Activated T-cell treated with anti-CD3 and anti-CD28 coated beads, Interleukin-2, amount 50 U/mL, for 24 hours (primary cell): ENCODE results near the gene GMCL2.

Experiments
- DNase-seq: peaks from one replicate; pipeline ENCODE4 v3.0.0-alpha.2; 2020
- H3K27ac Mint-ChIP-seq: 2 replicates; pipeline ENCODE4 v1.8.0; 2020; ENCODE audit warnings: mild to moderate bottlenecking, mixed read lengths
- H3K27me3 Mint-ChIP-seq: 2 replicates; pipeline ENCODE4 v1.8.0; 2020; ENCODE audit warnings: mixed read lengths
- H3K36me3 Mint-ChIP-seq: 2 replicates; pipeline ENCODE4 v1.8.0; 2020; ENCODE audit warnings: low read depth, mixed read lengths
- H3K4me1 Mint-ChIP-seq: 2 replicates; pipeline ENCODE4 v1.8.0; 2020; ENCODE audit warnings: low read depth, mixed read lengths
- H3K4me3 Mint-ChIP-seq: 2 replicates; pipeline ENCODE4 v1.8.0; 2020; ENCODE audit warnings: mild to moderate bottlenecking, moderate library complexity, mixed read lengths
- H3K9me3 Mint-ChIP-seq: 2 replicates; pipeline ENCODE4 v1.8.0; 2020; ENCODE audit warnings: mixed read lengths

GMCL2 gene

GRCh38 chr5:178227929-178228328 lies 40.8 kb upstream of the GMCL2 start:
- Mint-ChIP-seq H3K4me1 (peaks cover 53% of the 10 kb centered on the region), H3K36me3 (peaks cover 90% of the 10 kb centered on the region), H3K27ac (peak overlapping the region; percentile 73)

DNA sequence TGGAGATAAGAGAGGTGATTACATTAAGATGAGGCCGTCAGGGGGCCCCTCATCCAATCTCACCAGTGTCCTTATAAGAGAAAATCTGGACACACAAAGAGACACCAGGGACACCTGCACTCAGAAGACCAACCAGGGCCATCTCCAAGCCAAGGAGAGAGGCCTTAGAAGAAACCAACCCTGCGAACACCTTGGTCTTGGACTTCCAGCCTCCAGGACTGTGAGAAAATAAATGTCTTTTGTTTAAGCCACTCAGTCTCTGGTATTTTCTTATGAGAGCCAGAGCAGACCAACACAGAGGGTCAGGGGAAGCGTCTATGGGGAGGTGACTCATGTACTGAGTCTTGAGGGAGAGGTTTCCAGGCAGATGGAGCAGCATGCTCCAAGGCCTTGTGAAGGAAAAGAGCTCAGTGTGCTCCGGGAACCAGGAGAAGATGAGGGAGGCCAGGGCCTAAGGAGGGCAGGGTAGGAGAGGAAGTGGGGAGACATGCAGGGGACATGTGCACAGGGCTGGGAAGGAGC lies 40.0 kb upstream of the GMCL2 start:
- no peak overlapping the region for H3K4me3 Mint-ChIP-seq
- H3K27ac Mint-ChIP-seq, result peak overlapping the region; percentile 73
- DNase-seq, result no peak
- peaks cover 97% of the 10 kb centered on the region for H3K36me3 Mint-ChIP-seq
- H3K27me3 Mint-ChIP-seq, result no peaks in the 10 kb centered on the region
- peaks cover 52% of the 10 kb centered on the region for H3K4me1 Mint-ChIP-seq
- H3K9me3 Mint-ChIP-seq, result no peaks in the 10 kb centered on the region

More at GRCh38 chr5:178227929-178228328, 40.8 kb upstream of the GMCL2 start:
- no peaks in the 10 kb centered on the region for H3K9me3 Mint-ChIP-seq
- no peak overlapping the region for H3K4me3 Mint-ChIP-seq
- DNase-seq, result no peak
- H3K27me3 Mint-ChIP-seq, result no peaks in the 10 kb centered on the region

DNA sequence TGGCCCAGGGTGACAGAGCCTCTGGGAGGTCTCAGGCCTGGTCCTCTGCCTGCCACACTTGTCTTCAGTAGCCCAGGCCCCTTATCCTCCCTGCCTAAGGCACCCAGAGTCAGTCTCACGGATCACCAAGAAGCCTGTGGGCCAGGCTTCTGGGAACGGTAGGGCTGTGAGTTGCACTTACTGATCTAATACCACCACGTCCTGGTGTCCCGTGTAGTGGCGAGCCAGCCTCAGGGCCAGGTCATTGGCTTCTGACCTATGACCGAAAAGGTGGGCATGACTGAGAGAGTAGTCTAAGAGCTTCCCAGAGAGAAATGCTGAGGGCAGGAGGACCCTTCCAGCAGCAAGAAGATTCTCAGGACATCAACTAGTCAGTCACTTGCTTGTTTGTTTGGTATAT lies 38.0 kb upstream of the GMCL2 start:
- Mint-ChIP-seq H3K4me1 (peaks cover 49% of the 10 kb centered on the region), H3K4me3 (no peak overlapping the region)

GRCh38 chr5:178224403-178224802 lies 37.2 kb upstream of the GMCL2 start:
- H3K4me1 Mint-ChIP-seq, result peaks cover 42% of the 10 kb centered on the region
- no peak for DNase-seq
- no peak overlapping the region for H3K4me3 Mint-ChIP-seq
- peak overlapping the region; percentile 18 for H3K27ac Mint-ChIP-seq
- no peaks in the 10 kb centered on the region for H3K27me3 Mint-ChIP-seq
- H3K9me3 Mint-ChIP-seq, result no peaks in the 10 kb centered on the region
- peaks cover 99% of the 10 kb centered on the region for H3K36me3 Mint-ChIP-seq

More for the DNA sequence above, 38.0 kb upstream of the GMCL2 start:
- H3K9me3 Mint-ChIP-seq, result no peaks in the 10 kb centered on the region
- no peak for DNase-seq
- no peak overlapping the region for H3K27ac Mint-ChIP-seq
- H3K36me3 Mint-ChIP-seq, result peaks cover 99% of the 10 kb centered on the region
- H3K27me3 Mint-ChIP-seq, result no peaks in the 10 kb centered on the region

DNA sequence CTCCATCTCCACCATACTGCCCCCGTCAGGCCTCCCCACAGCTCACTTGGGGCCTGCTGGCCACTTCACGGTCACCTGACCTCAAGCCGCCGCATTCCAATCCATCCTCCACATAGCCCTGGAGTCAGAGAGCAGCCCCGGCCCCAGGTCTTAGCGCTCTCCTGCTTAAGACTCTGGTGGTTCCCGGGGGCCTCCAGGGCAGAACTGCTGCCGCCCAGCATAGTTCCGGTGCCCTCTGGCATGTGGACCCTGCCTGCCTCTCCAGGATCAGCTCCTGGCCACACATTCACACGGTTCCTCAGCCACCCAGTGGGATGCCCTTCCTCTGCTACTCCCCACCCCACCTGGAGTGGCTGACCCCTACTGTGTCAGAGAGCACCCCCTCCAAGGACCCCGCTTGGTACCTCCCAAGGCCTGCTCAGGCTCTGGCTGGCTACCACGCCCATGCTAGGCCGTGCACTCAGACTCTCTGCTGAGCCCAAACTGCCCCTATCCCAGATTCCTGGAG lies 36.7 kb upstream of the GMCL2 start:
- Mint-ChIP-seq H3K9me3 (no peaks in the 10 kb centered on the region), H3K27ac (peak overlapping the region; percentile 61), H3K36me3 (peaks cover 98% of the 10 kb centered on the region), H3K4me3 (no peak overlapping the region), H3K27me3 (no peaks in the 10 kb centered on the region), H3K4me1 (peaks cover 39% of the 10 kb centered on the region)
- DNase-seq, result no peak

DNA sequence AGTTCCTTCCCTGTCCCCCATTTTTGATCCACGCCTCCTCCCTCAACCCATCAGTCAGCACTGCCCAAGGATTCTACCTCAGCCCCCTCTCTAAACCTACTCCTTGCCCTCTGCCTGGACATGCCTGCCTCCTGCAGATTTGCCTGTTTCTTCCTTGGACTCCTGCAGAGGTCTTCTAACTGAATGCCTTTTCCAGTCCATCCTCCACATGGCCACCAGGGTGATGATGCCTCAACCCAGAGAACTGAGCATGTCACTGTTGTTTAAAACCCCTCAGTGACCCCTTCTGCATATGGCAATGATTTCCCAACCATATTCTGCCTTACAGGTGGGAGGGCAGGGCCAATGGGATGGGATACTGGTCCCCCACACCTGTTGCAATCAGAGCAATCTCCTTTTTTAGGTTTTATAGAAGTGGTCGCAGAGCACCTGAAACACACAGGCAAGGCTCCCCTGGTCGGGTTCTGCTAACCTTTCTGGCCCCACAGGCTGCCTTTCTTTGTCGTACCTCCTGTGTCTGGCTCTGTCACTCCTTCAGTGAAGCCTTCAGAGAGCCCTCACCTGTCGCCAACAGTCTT lies 36.1 kb upstream of the GMCL2 start:
- no peaks in the 10 kb centered on the region for H3K9me3 Mint-ChIP-seq
- peak overlapping the region; percentile 61 for H3K27ac Mint-ChIP-seq
- DNase-seq, result no peak
- H3K27me3 Mint-ChIP-seq, result no peaks in the 10 kb centered on the region
- peaks cover 33% of the 10 kb centered on the region for H3K4me1 Mint-ChIP-seq
- no peak overlapping the region for H3K4me3 Mint-ChIP-seq
- H3K36me3 Mint-ChIP-seq, result peaks cover 98% of the 10 kb centered on the region

GRCh38 chr5:178222292-178222691 lies 35.1 kb upstream of the GMCL2 start:
- no peak overlapping the region for H3K4me3 Mint-ChIP-seq
- DNase-seq, result no peak
- peak overlapping the region; percentile 80 for H3K27ac Mint-ChIP-seq

DNA sequence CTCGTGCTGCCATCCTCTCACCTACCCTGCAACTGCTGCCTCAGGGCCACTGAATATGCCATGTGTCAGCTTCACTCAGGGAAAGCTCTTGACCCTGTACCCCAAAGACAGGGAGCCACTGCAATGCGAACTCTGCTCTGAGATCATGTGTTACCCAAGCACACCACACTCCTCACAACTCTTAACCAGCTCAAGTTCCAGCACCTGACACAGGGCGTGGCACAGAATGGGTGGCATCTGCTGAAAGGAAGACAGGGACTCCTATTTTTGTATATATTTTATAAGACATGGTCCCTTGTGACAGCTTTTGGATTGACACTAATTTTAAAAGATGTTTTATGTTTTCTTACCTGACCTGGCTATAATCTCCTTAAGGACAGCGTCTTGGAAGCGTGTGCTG lies 34.7 kb upstream of the GMCL2 start:
- Mint-ChIP-seq H3K27ac (peak overlapping the region; percentile 80), H3K9me3 (no peaks in the 10 kb centered on the region), H3K36me3 (peaks cover 94% of the 10 kb centered on the region), H3K27me3 (no peaks in the 10 kb centered on the region), H3K4me1 (peaks cover 20% of the 10 kb centered on the region), H3K4me3 (no peak overlapping the region)
- DNase-seq, result no peak

More at GRCh38 chr5:178222292-178222691, 35.1 kb upstream of the GMCL2 start:
- Mint-ChIP-seq H3K9me3 (no peaks in the 10 kb centered on the region), H3K36me3 (peaks cover 94% of the 10 kb centered on the region), H3K27me3 (no peaks in the 10 kb centered on the region), H3K4me1 (peaks cover 24% of the 10 kb centered on the region)

DNA sequence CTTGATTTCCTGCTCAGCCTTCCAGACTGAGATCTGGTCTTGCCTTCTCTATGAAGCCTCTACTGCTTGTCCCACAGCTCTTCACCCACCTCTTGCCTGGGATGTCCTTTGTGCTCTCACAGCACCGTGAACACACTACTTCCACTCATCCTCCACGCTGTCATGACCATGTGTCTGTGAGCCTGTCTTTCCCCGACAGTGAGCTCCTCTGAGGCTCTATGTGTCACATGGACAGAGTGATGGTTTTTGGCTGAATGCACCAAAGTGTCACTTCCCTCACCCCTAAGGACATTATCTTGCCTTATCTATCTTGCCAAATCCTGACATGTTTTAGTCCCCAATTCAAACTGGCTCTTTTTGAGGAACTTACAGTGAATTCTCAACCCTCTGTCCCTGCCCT lies 34.1 kb upstream of the GMCL2 start:
- Mint-ChIP-seq H3K4me3 (no peak overlapping the region), H3K27me3 (no peaks in the 10 kb centered on the region), H3K9me3 (no peaks in the 10 kb centered on the region), H3K4me1 (peaks cover 21% of the 10 kb centered on the region), H3K27ac (peak overlapping the region; percentile 80), H3K36me3 (peaks cover 94% of the 10 kb centered on the region)
- DNase-seq, result no peak

DNA sequence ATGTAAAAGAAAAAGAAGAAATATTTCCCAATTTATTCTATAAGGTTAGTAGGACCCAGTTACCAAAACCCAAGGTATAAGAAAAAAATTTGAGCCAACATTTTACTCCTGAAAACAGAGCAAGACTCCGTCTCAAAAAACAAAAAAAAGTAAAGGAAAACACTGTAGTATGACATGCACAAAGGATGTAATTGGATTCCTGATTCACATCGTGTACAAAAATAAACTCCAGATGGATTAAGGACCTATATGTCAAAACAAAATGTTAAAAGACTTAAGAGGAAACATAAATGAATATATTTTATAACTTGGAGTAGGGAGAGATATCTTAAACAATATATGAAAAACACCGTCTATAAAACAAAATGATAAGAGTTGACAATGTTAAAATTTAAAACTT lies 31.7 kb upstream of the GMCL2 start:
- Mint-ChIP-seq H3K27ac (no peak overlapping the region), H3K4me1 (peaks cover 23% of the 10 kb centered on the region), H3K4me3 (no peak overlapping the region), H3K9me3 (no peaks in the 10 kb centered on the region), H3K27me3 (no peaks in the 10 kb centered on the region), H3K36me3 (peaks cover 96% of the 10 kb centered on the region)
- no peak for DNase-seq

- H3K4me3 Mint-ChIP-seq, result no peak overlapping the region
- peak overlapping the region; percentile 32 for H3K27ac Mint-ChIP-seq
- H3K4me1 Mint-ChIP-seq, result peaks cover 27% of the 10 kb centered on the region
- H3K36me3 Mint-ChIP-seq, result peaks cover 96% of the 10 kb centered on the region
- H3K9me3 Mint-ChIP-seq, result no peaks in the 10 kb centered on the region
- no peaks in the 10 kb centered on the region for H3K27me3 Mint-ChIP-seq
- no peak for DNase-seq
Measured at GRCh38 chr5:178218237-178218776, 31.1 kb upstream of the GMCL2 start.

- no peaks in the 10 kb centered on the region for H3K27me3 Mint-ChIP-seq
- no peak overlapping the region for H3K4me3 Mint-ChIP-seq
- no peak for DNase-seq
- H3K9me3 Mint-ChIP-seq, result no peaks in the 10 kb centered on the region
- peaks cover 23% of the 10 kb centered on the region for H3K4me1 Mint-ChIP-seq
- H3K36me3 Mint-ChIP-seq, result peaks cover 96% of the 10 kb centered on the region
- H3K27ac Mint-ChIP-seq, result peak overlapping the region; percentile 94
Measured at GRCh38 chr5:178216779-178217178, 29.6 kb upstream of the GMCL2 start.

DNA sequence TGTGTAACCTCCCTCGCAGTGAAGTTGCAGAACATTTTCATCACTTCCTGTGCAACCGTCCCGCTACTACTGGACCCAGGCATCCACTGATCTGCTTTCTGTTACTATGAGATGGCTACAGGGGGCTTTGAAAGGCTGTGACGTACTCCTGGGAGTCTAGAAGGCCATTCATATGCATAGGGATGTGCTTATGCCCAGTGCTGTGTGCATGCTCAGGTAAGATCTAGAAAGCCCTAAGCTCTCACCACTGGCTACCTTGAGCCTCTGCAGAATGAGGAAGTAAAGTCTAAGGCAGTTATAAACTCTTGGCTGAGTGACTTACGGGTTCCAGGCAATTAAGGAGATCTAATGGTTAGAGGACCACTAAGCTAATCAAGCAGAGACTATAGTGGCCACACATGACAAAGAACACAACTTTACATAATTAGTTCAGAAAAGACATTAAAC lies 28.9 kb upstream of the GMCL2 start:
- no peak for DNase-seq
- H3K27me3 Mint-ChIP-seq, result no peaks in the 10 kb centered on the region
- peaks cover 16% of the 10 kb centered on the region for H3K4me1 Mint-ChIP-seq
- H3K36me3 Mint-ChIP-seq, result peaks cover 96% of the 10 kb centered on the region
- H3K27ac Mint-ChIP-seq, result peak overlapping the region; percentile 94
- no peak overlapping the region for H3K4me3 Mint-ChIP-seq
- H3K9me3 Mint-ChIP-seq, result no peaks in the 10 kb centered on the region

- H3K27ac Mint-ChIP-seq, result peak overlapping the region; percentile 94
- H3K4me1 Mint-ChIP-seq, result peaks cover 14% of the 10 kb centered on the region
- H3K4me3 Mint-ChIP-seq, result peak overlapping the region; percentile 24
- H3K27me3 Mint-ChIP-seq, result no peaks in the 10 kb centered on the region
- no peak for DNase-seq
- H3K36me3 Mint-ChIP-seq, result peaks cover 96% of the 10 kb centered on the region
- no peaks in the 10 kb centered on the region for H3K9me3 Mint-ChIP-seq
Measured at GRCh38 chr5:178215280-178216002, 28.3 kb upstream of the GMCL2 start.
